Measurements from ENCODE around the gene GPR153.

The GPR153 gene

DNA sequence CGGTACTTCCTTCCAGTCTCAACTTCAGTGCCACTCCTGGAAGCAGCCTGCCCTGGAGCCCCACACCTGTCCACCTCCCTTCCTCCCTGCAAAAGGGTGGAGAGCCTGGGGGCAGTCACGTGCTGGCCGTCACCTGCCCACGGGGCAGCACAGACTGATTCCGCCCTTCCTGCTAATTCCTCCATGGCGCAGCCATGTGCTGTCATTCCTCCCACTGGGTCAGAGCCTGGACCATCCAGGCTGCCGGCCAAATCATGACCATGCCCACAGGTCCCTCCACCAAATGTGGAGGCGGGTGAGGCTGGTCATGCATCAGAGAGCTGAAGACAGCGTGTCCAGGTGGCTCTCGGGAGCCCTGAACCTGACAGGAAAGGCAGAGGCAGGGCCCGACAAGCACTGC is 24.4 kb upstream of the GPR153 start:
- Histone ChIP-seq H3K27me3 (replicated peaks) (no peaks in the 10 kb centered on the region), H3K36me3 (replicated peaks) (no peaks in the 10 kb centered on the region), H3K4me3 (ENCODE audit: low read depth, low read length) (no peak overlapping the region), H3K27ac (no peak overlapping the region)
- TF ChIP-seq, protein P1, sequence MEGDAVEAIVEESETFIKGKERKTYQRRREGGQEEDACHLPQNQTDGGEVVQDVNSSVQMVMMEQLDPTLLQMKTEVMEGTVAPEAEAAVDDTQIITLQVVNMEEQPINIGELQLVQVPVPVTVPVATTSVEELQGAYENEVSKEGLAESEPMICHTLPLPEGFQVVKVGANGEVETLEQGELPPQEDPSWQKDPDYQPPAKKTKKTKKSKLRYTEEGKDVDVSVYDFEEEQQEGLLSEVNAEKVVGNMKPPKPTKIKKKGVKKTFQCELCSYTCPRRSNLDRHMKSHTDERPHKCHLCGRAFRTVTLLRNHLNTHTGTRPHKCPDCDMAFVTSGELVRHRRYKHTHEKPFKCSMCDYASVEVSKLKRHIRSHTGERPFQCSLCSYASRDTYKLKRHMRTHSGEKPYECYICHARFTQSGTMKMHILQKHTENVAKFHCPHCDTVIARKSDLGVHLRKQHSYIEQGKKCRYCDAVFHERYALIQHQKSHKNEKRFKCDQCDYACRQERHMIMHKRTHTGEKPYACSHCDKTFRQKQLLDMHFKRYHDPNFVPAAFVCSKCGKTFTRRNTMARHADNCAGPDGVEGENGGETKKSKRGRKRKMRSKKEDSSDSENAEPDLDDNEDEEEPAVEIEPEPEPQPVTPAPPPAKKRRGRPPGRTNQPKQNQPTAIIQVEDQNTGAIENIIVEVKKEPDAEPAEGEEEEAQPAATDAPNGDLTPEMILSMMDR (IDR thresholded peaks at IDR 0.05; ENCODE audit: low read depth, low read length, missing control alignments): no peak
- no peak for DNase-seq
- in situ Hi-C loops (cut with HindIII; ENCODE audit: low pct_ligation_motif_present, low sequenced_read_pairs): no loop called here

DNA sequence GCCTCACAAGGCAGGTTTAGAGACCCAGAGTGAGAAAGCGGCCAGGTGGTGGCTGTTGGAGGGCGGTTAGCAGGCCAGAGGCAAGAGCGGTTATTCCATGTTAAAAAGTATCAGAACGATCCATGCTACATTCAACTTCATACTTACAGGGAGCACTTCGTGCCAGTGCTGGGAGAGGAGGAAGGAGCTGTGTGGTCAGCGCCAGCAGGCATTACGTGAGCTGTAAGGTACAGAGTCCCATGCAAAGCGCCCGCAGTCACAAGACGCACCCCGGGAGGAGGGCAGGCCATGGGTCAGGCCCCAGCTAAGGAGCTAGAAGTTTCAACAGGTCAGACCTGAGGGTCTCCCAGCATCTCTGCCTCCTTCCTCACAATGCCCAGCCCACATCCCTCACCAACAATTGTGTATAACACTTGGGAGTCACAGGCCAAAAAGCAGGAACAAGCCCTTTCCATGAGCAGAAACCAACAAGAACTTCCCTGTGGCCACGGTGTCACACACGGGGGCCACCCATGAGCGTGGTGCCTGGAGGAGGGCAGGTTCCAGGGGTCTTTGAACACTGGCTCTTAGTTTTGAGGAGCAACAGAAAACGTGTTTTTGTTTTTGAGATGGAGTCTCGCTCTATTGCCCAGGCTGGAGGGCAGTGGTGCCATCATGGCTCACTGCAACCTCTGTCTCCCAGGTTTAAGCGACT is 21.8 kb upstream of the GPR153 start:
- in situ Hi-C loops (cut with HindIII; ENCODE audit: low pct_ligation_motif_present, low sequenced_read_pairs): no loop called here

DNA sequence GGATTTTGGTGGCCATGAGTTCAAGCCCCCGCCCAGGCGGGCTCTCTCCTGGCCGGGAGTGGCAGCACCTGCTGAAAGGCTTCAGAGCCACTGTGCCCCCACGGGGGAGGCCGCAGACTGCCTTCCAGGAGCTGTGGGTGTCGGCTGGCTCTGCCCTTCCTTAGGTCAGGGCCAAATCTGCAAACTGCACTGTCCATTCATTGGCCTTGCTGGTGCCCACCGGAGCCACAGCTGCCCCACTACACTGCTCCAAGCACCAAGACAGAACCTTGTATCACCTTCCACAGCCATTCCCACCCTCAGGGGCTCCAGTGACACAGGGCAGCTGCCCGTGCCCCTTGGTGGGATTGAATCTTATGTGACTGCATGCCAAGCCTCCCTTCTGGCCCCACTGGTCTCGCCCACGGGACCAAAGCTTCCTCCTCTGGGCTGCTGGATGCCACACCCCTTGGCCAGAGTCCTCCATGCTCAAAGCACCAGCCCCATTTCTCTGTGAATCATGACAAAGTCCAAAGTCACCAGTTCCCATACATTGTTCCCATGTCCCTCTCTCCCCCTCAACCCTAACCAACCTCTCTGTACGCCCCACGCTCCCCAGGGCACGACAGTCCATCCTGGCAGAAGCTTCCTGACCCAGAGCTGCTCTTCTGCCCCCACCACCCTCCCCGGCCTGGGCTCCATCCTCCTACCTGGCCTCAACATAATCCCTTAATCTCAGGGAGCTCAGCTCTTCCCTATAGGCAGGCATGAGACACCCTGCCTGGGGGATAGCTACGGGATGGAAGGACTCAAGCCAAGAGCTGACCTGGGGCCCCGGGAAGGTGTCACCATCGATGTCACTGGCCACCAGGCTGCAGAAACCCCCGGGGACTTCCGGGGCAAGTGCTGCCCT is 20.9 kb upstream of the GPR153 start:
- no peak overlapping the region for H3K4me3 ChIP-seq (ENCODE audit: low read depth, low read length)

More for the DNA sequence above, 21.8 kb upstream of the GPR153 start:
- TF ChIP-seq, protein P1 (IDR thresholded peaks at IDR 0.05; ENCODE audit: low read depth, low read length, missing control alignments): no peak
- no peaks in the 10 kb centered on the region for H3K36me3 ChIP-seq (replicated peaks)
- H3K4me3 ChIP-seq (ENCODE audit: low read depth, low read length): no peak overlapping the region
- DNase-seq: no peak
- H3K27ac ChIP-seq: no peak overlapping the region
- H3K27me3 ChIP-seq (replicated peaks): no peaks in the 10 kb centered on the region

DNA sequence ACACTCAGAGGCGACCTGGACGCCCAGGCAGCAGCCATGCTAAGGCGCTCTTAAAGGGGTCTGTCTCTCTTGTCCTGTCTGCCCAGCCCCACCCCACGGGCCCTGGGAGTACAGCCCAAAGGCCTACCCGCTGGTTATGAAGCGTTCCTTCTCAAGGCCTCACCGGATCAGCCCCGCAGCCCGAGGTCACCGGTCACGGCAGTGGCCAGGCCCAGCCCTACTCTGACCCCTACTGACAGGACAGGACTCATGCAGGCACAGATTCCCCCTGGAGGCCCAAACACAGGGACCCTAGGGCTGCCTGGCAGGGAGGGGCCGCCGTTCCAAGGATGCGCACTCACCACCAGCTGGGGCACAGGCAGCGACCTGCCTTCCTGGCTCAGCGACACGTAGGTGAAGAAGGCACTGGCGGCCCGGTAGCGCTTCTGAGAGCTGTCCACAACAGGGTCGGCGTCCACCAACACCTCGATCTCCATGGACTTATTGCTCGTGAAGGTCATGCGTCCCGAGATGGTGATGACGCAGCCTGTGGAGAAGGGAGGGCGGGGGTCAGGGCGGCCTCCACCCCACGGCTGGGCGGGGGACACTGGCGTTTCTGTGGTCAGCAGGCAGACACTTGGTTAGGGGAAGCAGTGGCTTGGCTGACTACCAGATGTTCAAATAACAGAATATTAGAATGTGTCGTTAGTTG is 20.0 kb upstream of the GPR153 start:
- no peak overlapping the region for H3K4me3 ChIP-seq (ENCODE audit: low read depth, low read length)
- in situ Hi-C loops (cut with HindIII; ENCODE audit: low pct_ligation_motif_present, low sequenced_read_pairs): no loop called here
- H3K27me3 ChIP-seq (replicated peaks): no peaks in the 10 kb centered on the region
- no peaks in the 10 kb centered on the region for H3K36me3 ChIP-seq (replicated peaks)
- TF ChIP-seq, protein P1 (IDR thresholded peaks at IDR 0.05; ENCODE audit: low read depth, low read length, missing control alignments): peak; percentile 69
- H3K27ac ChIP-seq: no peak overlapping the region
- DNase-seq: no peak

More for the DNA sequence above, 20.9 kb upstream of the GPR153 start:
- Histone ChIP-seq H3K36me3 (replicated peaks) (no peaks in the 10 kb centered on the region), H3K27me3 (replicated peaks) (no peaks in the 10 kb centered on the region), H3K27ac (no peak overlapping the region)
- in situ Hi-C loops (cut with HindIII; ENCODE audit: low pct_ligation_motif_present, low sequenced_read_pairs): no loop called here
- TF ChIP-seq, protein P1 (IDR thresholded peaks at IDR 0.05; ENCODE audit: low read depth, low read length, missing control alignments): no peak
- no peak for DNase-seq

DNA sequence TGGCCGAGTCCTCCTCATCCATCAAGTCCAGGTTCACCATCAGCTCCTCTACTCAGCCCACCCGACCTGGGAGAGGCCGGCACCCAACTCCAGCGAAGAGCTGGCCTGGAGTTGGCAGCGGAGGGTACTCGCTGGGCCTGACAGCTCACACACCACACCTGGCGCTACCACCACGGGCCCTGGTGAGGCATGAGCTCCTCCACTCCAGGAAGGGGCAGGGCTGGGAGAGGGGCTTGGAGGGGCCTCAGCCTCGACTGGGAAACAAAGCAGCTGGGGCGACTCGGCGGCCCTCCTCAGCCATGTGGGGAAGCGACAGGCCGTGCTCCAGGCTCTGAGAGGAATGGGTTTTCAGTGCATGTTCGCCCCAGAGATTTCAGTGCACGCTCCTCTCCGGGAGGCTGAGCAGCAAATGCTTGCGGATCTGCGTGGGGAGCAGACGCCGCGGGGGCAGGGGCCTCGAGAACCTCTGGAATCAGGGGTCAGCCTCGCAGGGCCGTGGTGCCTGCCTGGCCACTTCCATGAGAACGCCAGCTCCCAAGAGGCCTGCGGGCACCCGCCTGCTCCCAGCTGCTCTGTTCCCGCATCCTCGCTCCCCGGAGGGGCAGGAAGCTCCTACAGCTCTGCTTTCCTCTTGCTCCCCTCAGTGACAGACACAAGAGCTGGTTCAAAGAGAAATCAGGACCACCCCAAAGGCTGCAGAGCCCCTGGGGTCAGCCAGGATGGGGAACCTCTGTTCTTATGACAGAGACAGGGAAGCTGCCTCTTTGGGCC is 18.9 kb upstream of the GPR153 start:
- TF ChIP-seq, protein P1 (IDR thresholded peaks at IDR 0.05; ENCODE audit: low read depth, low read length, missing control alignments): no peak
- DNase-seq: no peak
- no peaks in the 10 kb centered on the region for H3K36me3 ChIP-seq (replicated peaks)
- in situ Hi-C loops (cut with HindIII; ENCODE audit: low pct_ligation_motif_present, low sequenced_read_pairs): no loop called here
- H3K4me3 ChIP-seq (ENCODE audit: low read depth, low read length): no peak overlapping the region
- H3K27ac ChIP-seq: no peak overlapping the region
- no peaks in the 10 kb centered on the region for H3K27me3 ChIP-seq (replicated peaks)

All from brain microvascular endothelial cell (primary cell).